Stimulated activated CD4-positive, alpha-beta T cell treated with anti-CD3 and anti-CD28 coated beads, TNF-alpha, amount 100 ng/mL, for 48 hours (primary cell): ENCODE results near the gene PARD3B.
A peak's percentile ranks its signal among the peaks of the same experiment; 100 is the strongest.

Experiments
- DNase-seq, 3 donors: peaks; one replicate each; pipeline ENCODE4 v3.0.0-alpha.2; 2020; ENCODE audit warnings: low read depth in 3 of 3

The PARD3B gene

DNA sequence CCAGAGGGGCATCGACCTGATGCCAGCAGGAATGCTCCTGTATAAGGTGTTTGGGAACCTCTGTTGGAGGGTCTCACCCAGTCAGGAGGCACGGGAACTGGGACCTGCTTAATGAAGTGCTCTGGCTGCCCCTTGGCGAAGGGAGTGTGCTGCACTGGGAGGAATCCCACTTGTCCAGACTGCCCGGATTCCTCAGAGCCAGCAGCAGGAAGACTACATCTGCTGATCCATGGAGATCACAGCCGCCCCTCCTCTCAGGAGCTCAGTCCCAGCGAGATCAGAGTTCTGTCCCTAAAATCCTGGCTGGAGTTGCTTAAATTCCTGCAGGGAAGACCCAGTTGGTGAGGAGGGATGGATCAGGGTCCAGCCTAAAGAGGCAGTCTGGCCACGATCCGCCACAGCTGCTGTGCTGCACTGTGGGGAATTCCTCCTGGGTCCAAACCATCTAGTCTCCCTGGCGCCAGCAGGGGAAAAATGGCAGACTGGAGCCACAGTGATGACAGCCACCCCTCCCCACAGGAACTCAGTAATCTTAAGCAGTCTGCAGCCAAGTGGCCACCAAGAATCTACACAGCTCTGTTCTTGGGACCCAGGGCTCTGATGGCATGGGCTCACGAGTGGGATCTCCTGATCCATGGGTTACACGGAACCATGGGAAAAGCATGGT lies 1060.5 kb downstream of the PARD3B start:
- DNase-seq = no peak

DNA sequence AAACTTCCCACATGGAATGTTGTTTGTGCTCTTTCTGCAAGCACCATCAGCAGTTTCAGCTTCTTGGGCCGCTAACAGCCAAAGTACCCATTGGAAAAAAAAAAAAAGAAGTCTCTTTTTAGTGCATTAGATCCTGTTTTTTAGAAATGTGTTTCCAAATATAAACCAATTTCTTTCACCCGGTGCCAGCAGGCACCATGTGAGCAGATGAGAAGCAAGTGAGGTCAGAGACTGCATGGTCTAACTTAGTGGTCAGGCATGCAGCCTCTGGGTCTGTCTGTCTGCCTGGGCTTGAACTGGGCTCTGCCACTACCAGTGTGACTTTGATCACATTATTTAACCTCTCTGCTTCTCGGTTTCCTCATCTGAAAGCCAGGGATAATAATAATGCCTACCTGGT lies 1061.9 kb downstream of the PARD3B start:
- DNase-seq = no peak

- DNase-seq = no peak
Measured at GRCh38 chr2:205609113-205609512, 1063.8 kb downstream of the PARD3B start.

DNA sequence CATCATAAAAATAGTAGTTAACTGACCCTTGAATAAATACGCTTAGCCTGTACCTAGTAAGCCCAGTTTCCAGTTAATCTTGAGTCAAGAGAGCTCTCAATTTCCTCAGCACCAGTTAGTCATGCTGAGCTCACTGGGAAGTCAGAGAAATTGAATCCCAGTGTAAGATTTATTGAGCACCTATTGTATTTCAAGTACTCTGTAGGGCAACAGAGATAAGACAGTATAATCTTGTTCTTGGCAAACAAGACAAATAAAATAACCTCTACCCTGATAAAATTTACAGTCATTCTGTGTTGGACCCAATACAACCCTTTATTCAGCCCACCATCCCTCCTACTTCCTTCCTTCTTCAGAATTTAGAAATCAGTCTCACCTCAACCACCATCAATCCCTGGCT lies 1065.2 kb downstream of the PARD3B start:
- DNase-seq = no peak

DNA sequence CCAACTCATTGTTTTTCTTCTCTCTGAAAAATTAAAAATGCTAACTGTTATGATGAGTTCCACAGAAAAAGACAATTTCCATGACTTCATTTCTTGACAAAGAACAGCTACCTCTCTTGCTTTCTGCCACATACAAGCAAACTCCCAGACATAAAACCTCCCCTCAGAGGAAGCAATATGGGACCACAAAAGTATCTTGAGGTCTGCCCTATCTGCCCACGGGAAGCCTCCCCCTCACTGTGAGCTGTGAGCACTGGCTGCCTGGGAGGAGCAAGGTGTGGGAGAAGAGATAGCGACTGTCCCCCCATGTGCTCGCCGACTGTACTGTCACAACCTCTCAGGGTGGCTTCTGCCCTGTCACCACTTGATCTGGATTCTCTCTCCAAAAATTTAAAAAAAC lies 1067.4 kb downstream of the PARD3B start:
- DNase-seq = peak; percentile 24 to 60 (median 40)

DNA sequence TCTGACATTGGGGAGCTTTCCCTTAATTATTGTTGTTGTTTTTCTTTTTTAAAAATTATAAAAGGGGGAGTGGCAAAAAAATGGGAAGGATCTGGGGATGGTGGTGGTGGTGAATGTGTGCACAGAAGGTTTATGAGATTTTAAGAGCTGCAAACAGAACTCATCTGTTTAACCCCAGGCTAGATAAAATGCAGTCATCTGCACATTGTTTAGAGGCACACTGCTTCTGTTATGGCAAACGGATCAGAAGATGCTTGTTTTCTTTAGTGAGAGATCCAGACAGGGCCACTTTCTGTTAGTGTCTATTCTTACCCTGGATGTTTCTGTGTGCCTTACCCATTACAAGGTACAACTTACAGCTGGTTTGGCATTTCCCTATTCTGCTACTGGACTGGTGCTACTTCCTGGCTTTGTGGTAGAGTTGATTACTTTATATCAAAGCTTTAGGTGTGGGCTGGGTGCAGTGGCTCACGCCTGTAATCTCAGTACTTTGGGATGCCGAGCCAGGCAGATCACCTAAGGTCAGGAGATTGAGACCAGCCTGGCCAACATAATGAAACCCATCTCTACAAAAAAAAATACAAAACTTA lies 1068.8 kb downstream of the PARD3B start:
- no peak for DNase-seq

GRCh38 chr2:205614965-205615364 lies 1069.7 kb downstream of the PARD3B start:
- DNase-seq = no peak

- DNase-seq = no peak
Measured at GRCh38 chr2:205617905-205618304, 1072.6 kb downstream of the PARD3B start.

GRCh38 chr2:205619600-205619999 lies 1074.3 kb downstream of the PARD3B start:
- no peak for DNase-seq

GRCh38 chr2:205627085-205627484 lies 1081.8 kb downstream of the PARD3B start:
- no peak for DNase-seq

- no peak for DNase-seq
Measured at GRCh38 chr2:205628422-205628821, 1083.1 kb downstream of the PARD3B start.

DNA sequence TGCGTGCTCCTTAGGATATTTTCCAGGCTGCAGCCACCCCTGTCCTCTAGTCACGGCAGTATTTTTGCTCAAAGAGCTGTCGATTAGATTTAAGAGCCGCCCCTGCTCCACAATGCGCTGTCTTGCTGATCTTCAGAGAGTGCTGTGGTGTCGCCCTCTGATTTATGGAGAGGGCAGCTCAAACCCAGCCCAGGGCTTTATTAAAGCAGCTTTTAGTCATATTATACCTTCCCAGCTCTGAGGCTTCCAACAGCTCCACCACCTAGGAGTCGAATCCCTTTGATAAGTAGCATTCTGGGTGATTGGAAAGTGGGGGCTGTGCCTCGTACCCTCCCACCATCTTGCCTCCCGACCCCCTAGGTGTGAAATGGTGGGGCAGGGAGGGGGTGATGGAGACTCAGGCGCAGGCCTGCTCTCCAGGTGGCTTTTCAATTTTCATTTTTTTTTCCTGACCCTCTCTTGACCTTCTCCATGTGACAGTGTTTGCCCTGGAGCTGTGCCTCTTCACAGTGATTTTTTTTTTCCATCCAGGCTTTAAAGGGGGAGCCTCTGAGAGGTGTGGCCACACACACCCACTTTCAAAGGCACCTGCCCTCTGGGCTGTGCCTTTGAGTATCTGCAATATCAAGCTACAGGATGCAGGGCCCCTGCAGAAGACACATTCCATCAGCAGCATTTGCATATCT lies 1084.0 kb downstream of the PARD3B start:
- no peak for DNase-seq

GRCh38 chr2:205633994-205634393 lies 1088.7 kb downstream of the PARD3B start:
- DNase-seq = no peak

GRCh38 chr2:205636549-205637319 lies 1091.5 kb downstream of the PARD3B start:
- DNase-seq = no peak

DNA sequence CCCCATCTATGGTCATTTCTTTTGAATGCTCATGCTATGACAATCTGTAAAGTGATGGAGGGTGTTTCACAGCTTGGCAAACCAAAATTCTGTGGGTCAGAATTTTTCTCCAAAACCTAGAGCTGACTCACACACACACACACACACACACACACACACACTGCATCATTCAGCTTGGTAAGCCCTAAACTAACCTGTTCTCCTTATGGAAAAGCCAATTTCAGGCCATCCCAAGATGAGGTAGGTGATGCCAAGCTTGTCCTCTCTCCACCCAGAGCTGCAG lies 1092.0 kb downstream of the PARD3B start:
- DNase-seq = no peak

- no peak for DNase-seq
Measured at GRCh38 chr2:205637779-205638503, 1092.7 kb downstream of the PARD3B start.

GRCh38 chr2:205640716-205641115 lies 1095.4 kb downstream of the PARD3B start:
- DNase-seq = no peak

GRCh38 chr2:205642599-205643356 lies 1097.5 kb downstream of the PARD3B start:
- DNase-seq = no peak

GRCh38 chr2:205643391-205643885 lies 1098.2 kb downstream of the PARD3B start:
- DNase-seq = no peak

DNA sequence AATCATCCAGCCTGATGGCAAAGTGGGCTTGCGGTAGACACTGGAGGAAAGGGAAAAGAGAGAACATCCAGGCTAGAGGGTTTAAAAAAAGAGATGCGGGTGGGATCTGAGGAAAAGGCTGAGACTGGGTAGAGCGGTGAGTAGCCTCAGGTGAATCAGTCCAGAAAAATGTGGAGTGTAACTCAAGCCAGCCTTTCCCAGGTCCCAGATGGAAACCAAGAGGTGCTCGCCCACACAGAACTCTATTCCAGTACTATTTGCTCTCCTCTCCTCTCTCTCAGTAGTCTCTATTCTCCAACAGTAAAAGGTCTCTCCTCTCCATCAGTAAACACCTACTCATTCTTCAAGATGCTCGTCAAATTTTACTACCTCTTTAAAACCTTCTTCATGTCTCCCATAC lies 1098.7 kb downstream of the PARD3B start:
- no peak for DNase-seq

DNA sequence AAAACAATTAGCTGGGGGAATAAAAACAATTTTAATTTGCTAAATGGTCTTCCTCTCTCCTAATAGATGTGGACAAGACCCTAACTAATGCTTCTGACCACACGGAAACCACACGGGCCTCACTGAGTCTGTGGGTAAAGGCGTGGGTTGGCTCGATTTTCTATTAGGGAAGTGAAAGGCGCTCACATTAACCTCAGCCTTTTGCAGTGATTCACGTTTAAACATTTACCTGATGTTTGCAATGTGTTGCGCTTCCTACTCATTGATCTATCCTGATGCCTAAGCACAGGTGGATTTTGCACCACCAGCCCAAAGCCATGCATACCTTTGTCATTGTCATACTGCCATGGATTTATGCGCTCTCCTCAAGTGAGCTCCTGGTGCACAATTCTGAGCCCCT lies 1101.4 kb downstream of the PARD3B start:
- DNase-seq = no peak
